SH-SY5Y (cell line): Measurements from ENCODE around the gene DBP.

Experiments used
- GATA2 ChIP-seq: IDR thresholded peaks from 2 replicates; pipeline ENCODE4 v1.6.1; 2011; ENCODE audit warnings: mild to moderate bottlenecking, low read depth, low read length
- GATA3 ChIP-seq: IDR thresholded peaks from 2 replicates; pipeline ENCODE4 v1.6.1; 2011; ENCODE audit warnings: low read depth, mild to moderate bottlenecking, low read length, moderate library complexity

GRCh38 chr19:48631225-48631624 is 6.0 kb downstream of the DBP start:
- no peak for TF ChIP-seq GATA2
- no peak for TF ChIP-seq GATA3
